ENCODE measurements around the gene PSAP.

PSAP gene

DNA sequence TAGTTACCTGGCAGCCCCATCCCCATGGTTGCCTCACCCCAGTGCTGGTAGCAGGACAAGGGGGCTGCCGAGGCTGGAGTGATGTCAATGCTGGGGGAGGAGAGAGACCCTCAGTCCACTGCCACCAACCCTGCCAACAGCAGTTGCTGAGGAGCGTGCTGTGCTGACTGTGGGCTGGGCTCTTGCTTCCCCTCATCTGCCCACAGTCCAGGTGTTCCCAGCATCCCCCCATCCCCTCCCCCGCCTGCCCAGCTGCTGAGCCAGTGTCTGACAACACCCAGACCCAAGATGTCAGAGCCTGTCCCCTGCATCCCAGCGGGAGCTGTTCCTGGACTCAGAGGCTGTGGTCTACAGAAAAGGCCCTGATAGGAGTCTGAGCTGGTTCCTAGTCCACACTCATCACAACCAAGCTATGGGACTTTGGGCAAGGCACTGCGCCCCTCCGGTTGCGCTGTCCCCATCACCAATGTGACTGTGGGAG lies 14.6 kb upstream of the PSAP start:
- H3K4me3 ChIP-seq (ENCODE audit: low read depth, low read length) = no peak overlapping the region
- TF ChIP-seq, protein P1, sequence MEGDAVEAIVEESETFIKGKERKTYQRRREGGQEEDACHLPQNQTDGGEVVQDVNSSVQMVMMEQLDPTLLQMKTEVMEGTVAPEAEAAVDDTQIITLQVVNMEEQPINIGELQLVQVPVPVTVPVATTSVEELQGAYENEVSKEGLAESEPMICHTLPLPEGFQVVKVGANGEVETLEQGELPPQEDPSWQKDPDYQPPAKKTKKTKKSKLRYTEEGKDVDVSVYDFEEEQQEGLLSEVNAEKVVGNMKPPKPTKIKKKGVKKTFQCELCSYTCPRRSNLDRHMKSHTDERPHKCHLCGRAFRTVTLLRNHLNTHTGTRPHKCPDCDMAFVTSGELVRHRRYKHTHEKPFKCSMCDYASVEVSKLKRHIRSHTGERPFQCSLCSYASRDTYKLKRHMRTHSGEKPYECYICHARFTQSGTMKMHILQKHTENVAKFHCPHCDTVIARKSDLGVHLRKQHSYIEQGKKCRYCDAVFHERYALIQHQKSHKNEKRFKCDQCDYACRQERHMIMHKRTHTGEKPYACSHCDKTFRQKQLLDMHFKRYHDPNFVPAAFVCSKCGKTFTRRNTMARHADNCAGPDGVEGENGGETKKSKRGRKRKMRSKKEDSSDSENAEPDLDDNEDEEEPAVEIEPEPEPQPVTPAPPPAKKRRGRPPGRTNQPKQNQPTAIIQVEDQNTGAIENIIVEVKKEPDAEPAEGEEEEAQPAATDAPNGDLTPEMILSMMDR (IDR thresholded peaks at IDR 0.05; ENCODE audit: control insufficient read depth, extremely low read depth, insufficient read depth) = no peak
- DNase-seq (ENCODE audit: low read depth) = no peak

DNA sequence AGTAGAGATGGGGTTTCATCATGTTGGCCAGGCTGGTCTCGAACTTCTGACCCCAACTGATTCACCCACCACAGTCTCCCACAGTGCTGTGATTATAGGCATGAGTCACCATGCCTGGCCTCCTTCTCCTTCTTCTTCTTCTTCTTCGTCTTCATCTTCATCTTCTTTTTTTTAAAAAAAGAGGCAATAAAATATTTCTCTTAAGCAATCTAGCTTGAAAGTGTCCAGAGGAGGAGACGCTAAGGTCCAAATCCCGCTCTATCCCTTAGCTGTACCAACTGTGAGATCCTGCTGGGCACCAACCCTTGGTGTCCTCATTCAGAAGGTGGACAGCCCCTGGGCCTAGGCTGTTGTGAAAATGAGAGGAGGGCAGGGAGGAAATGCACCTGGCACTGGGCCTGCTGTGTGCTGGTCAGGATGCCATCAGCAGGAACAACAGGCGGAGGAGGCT lies 13.9 kb upstream of the PSAP start:
- no peak overlapping the region for H3K4me3 ChIP-seq (ENCODE audit: low read depth, low read length)
- DNase-seq (ENCODE audit: low read depth) = no peak
- TF ChIP-seq, protein P1 (IDR thresholded peaks at IDR 0.05; ENCODE audit: control insufficient read depth, extremely low read depth, insufficient read depth) = no peak

DNA sequence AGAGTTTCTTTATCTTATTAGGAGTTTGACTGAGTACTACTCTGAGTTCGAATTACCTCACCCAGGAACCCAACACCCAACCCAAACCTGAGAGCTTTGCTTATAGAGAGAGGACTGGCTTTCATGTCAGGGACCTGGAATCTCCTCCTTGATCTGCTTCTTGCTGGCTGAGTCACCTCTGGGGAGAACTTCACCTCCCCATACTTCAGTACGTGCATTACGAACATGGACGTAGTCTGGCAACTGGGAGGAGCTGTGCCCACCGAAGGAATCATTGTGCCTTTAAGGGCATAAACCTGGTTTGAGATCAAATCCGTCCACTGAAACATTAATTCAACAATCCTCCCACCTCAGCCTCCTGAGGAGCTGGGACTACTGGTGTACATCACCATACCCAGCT lies 12.2 kb upstream of the PSAP start:
- TF ChIP-seq, protein P1 (IDR thresholded peaks at IDR 0.05; ENCODE audit: control insufficient read depth, extremely low read depth, insufficient read depth) = no peak
- H3K4me3 ChIP-seq (ENCODE audit: low read depth, low read length) = no peak overlapping the region
- no peak for DNase-seq (ENCODE audit: low read depth)

DNA sequence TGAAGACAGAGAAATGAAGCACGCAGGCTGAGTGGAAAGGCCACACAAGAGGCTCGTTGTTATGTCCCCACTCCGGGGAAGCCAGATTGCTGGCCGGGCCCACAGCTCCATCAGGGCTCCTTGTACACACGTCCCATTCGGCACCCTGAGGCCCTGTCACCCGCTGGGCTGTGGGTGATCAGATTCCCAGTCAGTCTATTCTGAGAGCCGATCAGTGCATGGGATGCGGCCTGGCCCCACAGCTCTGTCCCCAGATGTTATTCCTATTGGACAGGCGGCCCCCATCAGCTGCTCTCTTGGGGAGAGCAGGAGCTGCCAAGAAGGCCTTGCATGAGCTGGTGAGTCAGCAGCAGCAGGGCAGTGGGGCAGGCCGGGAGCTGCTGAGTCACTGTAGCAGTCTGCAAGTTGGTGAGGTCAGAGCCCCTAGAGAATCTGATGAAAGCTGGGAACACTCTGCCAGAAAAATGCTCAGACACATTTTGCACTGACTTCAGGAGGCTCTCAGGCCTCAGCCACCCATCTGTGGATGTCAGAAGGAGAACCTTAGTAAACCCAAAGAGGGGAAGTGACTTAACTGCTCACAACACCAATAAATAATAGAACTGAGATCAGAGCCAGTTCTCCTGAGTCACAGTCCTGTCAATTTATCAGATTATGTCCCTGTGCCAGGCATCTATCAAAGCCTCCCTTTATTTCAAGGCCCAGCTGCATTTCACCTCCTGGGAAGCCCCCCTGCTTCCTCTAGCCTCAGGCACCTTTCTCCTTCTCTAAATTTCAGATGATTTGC lies 9.4 kb upstream of the PSAP start:
- no peak overlapping the region for H3K4me3 ChIP-seq (ENCODE audit: low read depth, low read length)
- DNase-seq (ENCODE audit: low read depth) = peak; percentile 57
- TF ChIP-seq, protein P1 (IDR thresholded peaks at IDR 0.05; ENCODE audit: control insufficient read depth, extremely low read depth, insufficient read depth) = no peak

DNA sequence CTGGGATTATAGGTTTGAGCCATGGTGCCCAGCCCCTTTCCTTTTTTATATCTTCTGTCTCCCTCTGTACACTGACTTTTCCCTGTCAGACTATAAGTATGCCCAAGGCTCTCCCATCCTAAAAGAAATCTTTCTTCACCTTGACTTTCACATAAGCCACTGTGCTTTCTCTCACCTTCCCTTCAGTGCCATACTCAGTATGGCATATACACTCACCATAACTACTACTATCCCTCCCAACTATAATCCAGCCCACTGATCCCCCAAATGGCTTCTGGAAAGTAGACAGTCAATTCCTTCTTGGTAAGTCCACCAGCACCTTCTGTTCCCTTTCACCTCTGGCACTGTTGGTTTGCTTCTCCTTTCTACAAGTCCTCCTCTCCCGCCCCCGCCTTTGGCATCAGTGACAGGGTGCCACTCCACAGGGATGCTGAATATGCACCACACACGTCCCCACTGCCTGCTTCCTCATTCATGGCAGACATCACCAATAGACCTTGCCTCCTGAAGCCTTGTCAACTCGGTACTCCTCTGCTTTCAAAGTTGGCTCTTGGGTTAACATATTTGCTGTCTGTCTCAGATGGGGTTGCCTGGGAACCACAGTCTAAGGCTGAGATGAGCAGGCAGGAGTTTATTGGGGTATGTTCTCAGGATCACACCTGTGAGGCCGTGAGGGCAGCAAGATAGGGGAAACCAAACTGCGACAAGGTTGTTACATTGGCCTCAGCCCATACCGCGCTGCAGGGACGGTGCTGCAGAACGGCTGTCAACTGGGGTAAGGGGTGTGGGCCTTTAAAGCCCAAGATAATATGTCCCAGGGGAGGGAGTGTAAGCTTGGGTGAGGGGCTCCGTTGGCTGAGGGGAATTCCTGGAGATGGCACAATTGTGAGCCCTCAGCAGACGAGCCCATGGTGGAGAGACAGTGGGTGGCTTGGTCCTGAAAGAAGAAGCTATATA lies 7.2 kb upstream of the PSAP start:
- H3K4me3 ChIP-seq (ENCODE audit: low read depth, low read length) = no peak overlapping the region
- TF ChIP-seq, protein P1 (IDR thresholded peaks at IDR 0.05; ENCODE audit: control insufficient read depth, extremely low read depth, insufficient read depth) = no peak
- no peak for DNase-seq (ENCODE audit: low read depth)

DNA sequence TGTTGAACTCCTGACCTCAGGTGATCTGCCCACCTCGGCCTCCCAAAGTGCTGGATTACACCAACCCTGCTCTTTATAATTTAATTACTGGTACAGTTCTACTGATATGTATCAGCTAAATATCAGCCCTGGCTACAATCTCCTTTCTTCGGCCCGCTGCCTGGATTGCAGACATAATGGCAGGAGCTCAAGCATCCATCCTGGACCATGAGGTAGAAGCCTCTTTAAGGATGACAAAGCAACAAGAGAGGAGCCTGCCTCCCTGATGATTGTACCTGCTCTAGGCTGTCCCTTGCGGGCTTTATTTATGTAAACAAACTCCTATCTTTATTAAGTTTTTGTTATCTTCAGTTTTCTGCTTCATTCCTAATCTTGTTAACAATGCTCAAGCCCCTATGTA lies 5.6 kb upstream of the PSAP start:
- DNase-seq (ENCODE audit: low read depth) = no peak
- TF ChIP-seq, protein P1 (IDR thresholded peaks at IDR 0.05; ENCODE audit: control insufficient read depth, extremely low read depth, insufficient read depth) = no peak
- H3K4me3 ChIP-seq (ENCODE audit: low read depth, low read length) = no peak overlapping the region
